ENCODE measurements around the gene RBM34. TPM values are rescaled to one million over a fixed set of nuclear protein-coding genes. Genes with fewer than 3 reads are reported as not detected.

Gene RBM34, protein sequence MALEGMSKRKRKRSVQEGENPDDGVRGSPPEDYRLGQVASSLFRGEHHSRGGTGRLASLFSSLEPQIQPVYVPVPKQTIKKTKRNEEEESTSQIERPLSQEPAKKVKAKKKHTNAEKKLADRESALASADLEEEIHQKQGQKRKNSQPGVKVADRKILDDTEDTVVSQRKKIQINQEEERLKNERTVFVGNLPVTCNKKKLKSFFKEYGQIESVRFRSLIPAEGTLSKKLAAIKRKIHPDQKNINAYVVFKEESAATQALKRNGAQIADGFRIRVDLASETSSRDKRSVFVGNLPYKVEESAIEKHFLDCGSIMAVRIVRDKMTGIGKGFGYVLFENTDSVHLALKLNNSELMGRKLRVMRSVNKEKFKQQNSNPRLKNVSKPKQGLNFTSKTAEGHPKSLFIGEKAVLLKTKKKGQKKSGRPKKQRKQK
- total RNA-seq: 10 to 100 TPM; 16.6 to 37.7 (median 24.7) TPM
- long read RNA-seq, transcript RBM34-201 (11 exons, 2,054 nt): major isoform, 5 of 8 reads
- long read RNA-seq, partial matches to known transcripts: 2 of 8 reads
- long read RNA-seq, other reads (novel, unspliced or antisense): 1 of 8 reads

DNA sequence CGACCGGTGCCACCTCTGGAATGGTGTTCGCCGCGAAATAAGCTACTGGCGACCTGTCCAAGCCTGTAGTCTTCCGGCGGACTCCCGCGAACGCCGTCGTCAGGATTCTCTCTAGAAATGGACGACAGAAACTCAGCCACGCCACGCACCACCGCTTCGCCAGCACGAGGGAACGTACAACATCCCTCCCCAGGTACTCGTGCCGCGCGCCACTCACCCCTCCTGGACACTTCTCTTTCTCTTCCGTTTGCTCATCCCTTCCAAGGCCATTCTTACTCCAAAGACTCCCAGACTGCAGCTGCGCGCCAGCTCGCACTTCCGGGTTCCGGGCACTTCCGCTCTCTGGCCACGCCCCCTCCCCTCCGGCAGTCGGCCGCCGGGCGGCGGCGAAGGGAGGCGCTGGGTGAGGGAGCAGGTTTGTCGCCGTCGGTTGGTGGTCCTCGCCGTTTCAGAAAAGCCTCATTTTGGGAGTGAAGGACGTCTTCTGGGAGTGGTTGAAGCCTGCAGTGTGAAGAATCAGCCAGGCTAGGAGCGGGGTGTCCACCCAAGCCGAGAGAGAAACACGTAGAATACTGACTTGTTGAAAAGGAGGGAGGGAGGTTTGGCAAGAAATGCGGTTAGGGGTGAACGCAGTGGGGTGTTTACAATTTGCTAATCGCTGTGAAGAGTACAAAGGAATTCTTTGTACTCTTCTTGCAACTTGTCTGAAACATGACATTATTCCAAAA, at the start of gene RBM34:
Gene RBM34 (minus strand): TSS at position 294 of the 728 bp plus-strand sequence. CDS start 24 bp downstream, at position 270.
- DNase-seq: peak; percentile 93 to 95 (median 94)
- H3K9me3 ChIP-seq: no peaks in the 10 kb centered on the region
- ATAC-seq: peak; percentile 99 to 100 (median 99)
- H3K27me3 ChIP-seq: no peaks in the 10 kb centered on the region
- H3K4me1 ChIP-seq: peaks cover 0 to 13% (median 6%) of the 10 kb centered on the region in 4 donors
- peak within 1 kb of the TSS; percentile 71 to 77 (median 75) for H3K27ac ChIP-seq
- peaks cover 0 to 26% (median 0%) of the 10 kb centered on the region in 4 donors for H3K36me3 ChIP-seq
- TF ChIP-seq POLR2A (IDR thresholded peaks at IDR 0.05): peak; percentile 95
- TF ChIP-seq, protein P1, sequence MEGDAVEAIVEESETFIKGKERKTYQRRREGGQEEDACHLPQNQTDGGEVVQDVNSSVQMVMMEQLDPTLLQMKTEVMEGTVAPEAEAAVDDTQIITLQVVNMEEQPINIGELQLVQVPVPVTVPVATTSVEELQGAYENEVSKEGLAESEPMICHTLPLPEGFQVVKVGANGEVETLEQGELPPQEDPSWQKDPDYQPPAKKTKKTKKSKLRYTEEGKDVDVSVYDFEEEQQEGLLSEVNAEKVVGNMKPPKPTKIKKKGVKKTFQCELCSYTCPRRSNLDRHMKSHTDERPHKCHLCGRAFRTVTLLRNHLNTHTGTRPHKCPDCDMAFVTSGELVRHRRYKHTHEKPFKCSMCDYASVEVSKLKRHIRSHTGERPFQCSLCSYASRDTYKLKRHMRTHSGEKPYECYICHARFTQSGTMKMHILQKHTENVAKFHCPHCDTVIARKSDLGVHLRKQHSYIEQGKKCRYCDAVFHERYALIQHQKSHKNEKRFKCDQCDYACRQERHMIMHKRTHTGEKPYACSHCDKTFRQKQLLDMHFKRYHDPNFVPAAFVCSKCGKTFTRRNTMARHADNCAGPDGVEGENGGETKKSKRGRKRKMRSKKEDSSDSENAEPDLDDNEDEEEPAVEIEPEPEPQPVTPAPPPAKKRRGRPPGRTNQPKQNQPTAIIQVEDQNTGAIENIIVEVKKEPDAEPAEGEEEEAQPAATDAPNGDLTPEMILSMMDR (IDR thresholded peaks at IDR 0.05): peak in 3 of 4 donors; percentile 8 to 26 (median 14)
- H3K4me3 ChIP-seq: peak within 1 kb of the TSS; percentile 74 to 88 (median 79)
- intact Hi-C loops (cut with DNase I): no loop called here
- 0% methylated on average over 20 of the region's 52 CpGs for WGBS (ENCODE audit: insufficient coverage, low coverage, low lambda C conversion rate, missing lambda C conversion rate)

DNA sequence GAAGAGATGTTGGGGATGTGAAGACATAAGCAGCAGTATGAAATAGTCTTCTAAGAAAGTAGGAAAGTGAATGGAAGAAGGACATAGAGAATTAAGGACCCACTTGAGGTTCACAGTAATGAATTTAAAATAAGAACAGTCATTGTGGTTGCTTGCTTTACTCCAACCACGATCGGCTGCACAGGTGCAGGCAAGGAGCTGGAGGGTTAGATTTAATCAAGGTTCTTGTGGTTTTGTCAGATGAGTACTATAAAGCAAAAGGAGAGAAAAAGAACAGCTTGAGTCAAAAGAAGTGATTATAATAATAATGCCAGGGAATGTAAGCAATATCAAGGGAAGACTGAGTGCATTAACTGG, 46.1 kb upstream of the RBM34 start:
- TF ChIP-seq, protein P1 (IDR thresholded peaks at IDR 0.05): no peak
- no peak for TF ChIP-seq POLR2A (IDR thresholded peaks at IDR 0.05)
- Histone ChIP-seq H3K27ac (no peak overlapping the region), H3K36me3 (peaks cover 0 to 12% (median 3%) of the 10 kb centered on the region in 4 donors), H3K4me3 (no peak overlapping the region), H3K9me3 (no peaks in the 10 kb centered on the region), H3K27me3 (no peaks in the 10 kb centered on the region), H3K4me1 (no peaks in the 10 kb centered on the region)
- intact Hi-C loops (cut with DNase I): no loop called here
- ATAC-seq (no peak), DNase-seq (no peak)
- 67% methylated on average over 2 of the region's 2 CpGs for WGBS (ENCODE audit: insufficient coverage, low coverage, low lambda C conversion rate, missing lambda C conversion rate)

DNA sequence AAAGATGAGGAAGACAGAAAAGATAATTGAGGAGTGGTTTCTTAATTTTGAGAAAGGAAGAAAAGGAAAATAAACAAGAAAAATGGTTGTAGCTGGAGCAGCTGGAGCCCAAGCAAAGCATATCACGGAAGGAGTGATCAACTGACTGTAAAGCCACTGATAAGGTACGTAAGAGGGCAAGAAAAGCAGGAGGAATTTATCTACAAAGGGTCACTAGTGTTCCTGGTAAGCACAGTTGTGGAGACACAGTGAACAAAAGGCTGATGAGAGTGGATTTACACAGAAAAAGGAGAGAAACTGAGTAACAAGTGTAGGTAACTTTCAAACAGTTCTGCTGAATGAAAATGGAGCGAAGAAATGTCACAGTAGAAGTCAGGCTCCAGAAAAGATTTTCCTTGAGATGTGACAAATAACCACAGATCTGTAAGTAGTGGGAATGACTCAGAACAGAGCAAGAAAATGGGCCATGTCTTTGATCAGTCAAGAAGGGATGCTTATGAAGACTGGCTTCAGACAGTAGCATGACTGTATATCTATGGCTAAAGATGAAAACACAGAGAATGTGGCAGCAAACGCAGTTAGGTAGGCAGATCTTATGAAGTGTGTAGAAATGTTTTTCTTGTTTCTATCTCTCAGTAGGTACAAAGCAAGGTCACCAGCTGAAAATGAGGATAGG, 45.6 kb upstream of the RBM34 start:
- no peaks in the 10 kb centered on the region for H3K4me1 ChIP-seq
- 87% methylated on average over 4 of the region's 4 CpGs for WGBS (ENCODE audit: insufficient coverage, low coverage, low lambda C conversion rate, missing lambda C conversion rate)
- ATAC-seq (no peak), DNase-seq (no peak)
- no peak overlapping the region for H3K27ac ChIP-seq
- peaks cover 0 to 7% (median 3%) of the 10 kb centered on the region in 4 donors for H3K36me3 ChIP-seq
- intact Hi-C loops (cut with DNase I): no loop called here
- no peaks in the 10 kb centered on the region for H3K9me3 ChIP-seq
- H3K4me3 ChIP-seq: no peak overlapping the region
- TF ChIP-seq, protein P1 (IDR thresholded peaks at IDR 0.05): no peak
- TF ChIP-seq POLR2A (IDR thresholded peaks at IDR 0.05): no peak
- H3K27me3 ChIP-seq: no peaks in the 10 kb centered on the region

DNA sequence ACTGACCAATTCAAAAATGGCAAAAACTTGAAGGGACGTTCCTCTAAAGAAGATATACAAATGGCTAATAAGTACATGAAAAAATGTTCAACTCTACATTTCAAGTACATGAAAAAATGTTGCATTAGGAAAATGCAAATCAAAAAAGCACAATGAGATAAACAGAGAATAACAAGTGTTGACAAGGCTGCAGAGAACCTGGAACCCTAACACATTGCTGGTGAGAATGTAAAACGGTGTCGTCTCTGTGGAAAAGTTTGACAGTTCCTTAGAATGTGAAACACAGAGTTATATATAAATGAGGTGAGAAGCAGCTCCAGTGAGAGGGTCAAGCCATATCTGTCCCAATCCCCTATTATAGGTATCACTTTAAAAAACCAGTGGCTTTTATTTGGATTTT, 44.6 kb upstream of the RBM34 start:
- no peak for DNase-seq
- ATAC-seq: no peak
- no peak overlapping the region for H3K4me3 ChIP-seq
- H3K9me3 ChIP-seq: no peaks in the 10 kb centered on the region
- WGBS (ENCODE audit: insufficient coverage, low coverage, low lambda C conversion rate, missing lambda C conversion rate): 91% methylated on average over 3 of the region's 3 CpGs
- no peak overlapping the region for H3K27ac ChIP-seq
- TF ChIP-seq, protein P1 (IDR thresholded peaks at IDR 0.05): no peak
- TF ChIP-seq POLR2A (IDR thresholded peaks at IDR 0.05): no peak
- H3K27me3 ChIP-seq: no peaks in the 10 kb centered on the region
- no peaks in the 10 kb centered on the region for H3K4me1 ChIP-seq
- intact Hi-C loops (cut with DNase I): no loop called here
- peaks cover 0 to 7% (median 3%) of the 10 kb centered on the region in 4 donors for H3K36me3 ChIP-seq

Measured in right lobe of liver (tissue), 6 donors.